Activated T-cell treated with anti-CD3 and anti-CD28 coated beads for 48 hours (primary cell): Measurements from ENCODE around the gene CHRNB2.

Experiments
- DNase-seq: peaks from one replicate; pipeline ENCODE4 v3.0.0-alpha.2; 2020; ENCODE audit warnings: low read depth

The CHRNB2 gene

GRCh38 chr1:154611150-154611862, 43.7 kb downstream of the CHRNB2 start:
- DNase-seq = no peak

- DNase-seq = no peak
Observed at GRCh38 chr1:154614247-154614646, 46.7 kb downstream of the CHRNB2 start.

GRCh38 chr1:154614901-154615300, 47.3 kb downstream of the CHRNB2 start:
- no peak for DNase-seq

- no peak for DNase-seq
Observed at GRCh38 chr1:154615411-154615810, 47.8 kb downstream of the CHRNB2 start.

GRCh38 chr1:154616659-154617345, 49.2 kb downstream of the CHRNB2 start:
- DNase-seq = no peak

- DNase-seq = no peak
Observed at GRCh38 chr1:154619181-154619948, 51.8 kb downstream of the CHRNB2 start.

GRCh38 chr1:154620751-154621150, 53.2 kb downstream of the CHRNB2 start:
- DNase-seq = no peak

GRCh38 chr1:154621875-154622274, 54.3 kb downstream of the CHRNB2 start:
- DNase-seq = no peak

- DNase-seq = no peak
Observed at GRCh38 chr1:154622503-154623039, 55.0 kb downstream of the CHRNB2 start.

- DNase-seq = no peak
Observed at GRCh38 chr1:154623358-154623757, 55.8 kb downstream of the CHRNB2 start.

- DNase-seq = no peak
Observed at GRCh38 chr1:154624746-154625643, 57.4 kb downstream of the CHRNB2 start.

- DNase-seq = no peak
Observed at GRCh38 chr1:154626456-154627256, 59.1 kb downstream of the CHRNB2 start.

GRCh38 chr1:154627257-154628120, 59.9 kb downstream of the CHRNB2 start:
- peak; percentile 84 for DNase-seq

GRCh38 chr1:154628121-154628405, 60.5 kb downstream of the CHRNB2 start:
- no peak for DNase-seq

- no peak for DNase-seq
Observed at GRCh38 chr1:154629061-154629674, 61.6 kb downstream of the CHRNB2 start.
